Transverse colon (tissue), 4 donors: ENCODE data around the gene TRPV3. TPM values are rescaled to one million over a fixed set of nuclear protein-coding genes. Genes with fewer than 3 reads are reported as not detected.

Experiments
- DNase-seq: peaks from one replicate; pipeline ENCODE4 v3.0.0-alpha.2; 2019
- H3K27ac ChIP-seq, 4 donors: fragments of 200-600 bp; sonication (generic); 2 replicates each; pipeline ENCODE4 v1.5.1; 2016 to 2018; ENCODE audit warnings: inconsistent platforms in 4 of 4
- H3K27me3 ChIP-seq: fragments of 200-600 bp; sonication (generic); 2 replicates; pipeline ENCODE4 v1.5.1; 2017; ENCODE audit warnings: inconsistent platforms
- H3K36me3 ChIP-seq, 4 donors: fragments of 200-600 bp; sonication (generic); 2 replicates each; pipeline ENCODE4 v1.5.1; 2017 to 2019; ENCODE audit warnings: inconsistent platforms in 4 of 4
- H3K4me1 ChIP-seq, 4 donors: fragments of 200-600 bp; sonication (generic); 2 replicates each; pipeline ENCODE4 v1.5.1; 2017 to 2020; ENCODE audit warnings: inconsistent platforms in 4 of 4
- H3K4me3 ChIP-seq, 4 donors: fragments of 200-600 bp; sonication (generic); 1 replicate in 1 of 4; 2 replicates in 3 of 4; pipeline versions ENCODE4 v1.5.1 to v1.6.1; 2017 to 2019; ENCODE audit warnings: inconsistent platforms in 4 of 4
- H3K9me3 ChIP-seq, 2 donors: fragments of 200-600 bp; sonication (generic); 2 replicates each; pipeline ENCODE4 v1.5.1; 2017 to 2019; ENCODE audit warnings: inconsistent platforms in 2 of 2
- CTCF ChIP-seq, 5 experiments: fragments of 200-600 bp in 3 of 5; fragments of 450-650 bp in 2 of 5; sonication (generic) in 3 of 5; IDR thresholded peaks; 1 replicate in 2 of 5; 2 replicates in 3 of 5; pipeline ENCODE4 v1.5.1; 2016 to 2017; ENCODE audit warnings: antibody characterized with exemption in 5 of 5, inconsistent platforms in 3 of 5, mild to moderate bottlenecking in 2 of 5, moderate library complexity in 1 of 5
- EP300 ChIP-seq: sonication (generic); formaldehyde crosslinking; IDR thresholded peaks from one replicate; pipeline ENCODE4 v1.6.1; 2017; ENCODE audit warnings: antibody characterized with exemption, low read depth
- POLR2A ChIP-seq: fragments of 450-650 bp; IDR thresholded peaks from one replicate; pipeline ENCODE4 v1.6.1; 2016; ENCODE audit warnings: antibody characterized with exemption, mild to moderate bottlenecking, moderate library complexity
- POLR2AphosphoS5 ChIP-seq, 3 donors: sonication (generic); formaldehyde crosslinking; IDR thresholded peaks; one replicate each; pipeline ENCODE4 v1.6.1; 2016; ENCODE audit warnings: antibody characterized with exemption in 3 of 3
- WGBS, 2 donors: methylation state at CpG; one replicate each; pipeline ENCODE4 v1.1.5; 2018; ENCODE audit warnings: low coverage in 1 of 2; 5-methylcytosine and 5-hydroxymethylcytosine counted together
- in situ Hi-C, 4 donors: fragments of 200-750 bp; cut with MboI; loops; one replicate each; pipeline versions ENCODE4 v1.15.0 to v1.15.1; 2017; ENCODE audit warnings: low sequenced_read_pairs in 3 of 4, low pct_ligation_motif_present in 1 of 4, low pct_unique_long_range_greater_than_20kb in 1 of 4
- intact Hi-C: fragments of 100-400 bp; cut with DNase I; formaldehyde crosslinking; loops from one replicate; pipeline ENCODE4 v1.15.1; 2023; ENCODE audit warnings: low total_unique reads
- total RNA-seq, 4 donors: library from RNA; depleted of rRNA; stranded (reverse); fragments of >200 nt; gene quantifications; one replicate each; pipeline ENCODE4 v1.1.0, GENCODE V29; 2016

TRPV3 gene
- total RNA-seq, 4 donors from 2014 or later, result 0.20 to 7.1 (median 3.7) TPM

- Histone ChIP-seq H3K36me3 (no peaks in the 10 kb centered on the region), H3K27ac (no peak overlapping the region), H3K4me1 (no peaks in the 10 kb centered on the region), H3K27me3 (no peaks in the 10 kb centered on the region), H3K9me3 (no peaks in the 10 kb centered on the region), H3K4me3 (no peak overlapping the region)
- no peak for TF ChIP-seq EP300
- TF ChIP-seq CTCF (IDR thresholded peaks at IDR 0.05), result no peak
- no peak for TF ChIP-seq POLR2AphosphoS5 (IDR thresholded peaks at IDR 0.05)
- TF ChIP-seq POLR2A, result no peak
- intact Hi-C loops (no loop called here), in situ Hi-C loops (no loop called here)
- no peak for DNase-seq
- whole genome bisulfite sequencing, 2 donors, result 89% methylated on average over 8 of the region's 8 CpGs; no CpG with 5 or more reads in 1 of the 2 donors
Measured at GRCh38 chr17:3527896-3528295, 29.7 kb downstream of the TRPV3 start.

DNA sequence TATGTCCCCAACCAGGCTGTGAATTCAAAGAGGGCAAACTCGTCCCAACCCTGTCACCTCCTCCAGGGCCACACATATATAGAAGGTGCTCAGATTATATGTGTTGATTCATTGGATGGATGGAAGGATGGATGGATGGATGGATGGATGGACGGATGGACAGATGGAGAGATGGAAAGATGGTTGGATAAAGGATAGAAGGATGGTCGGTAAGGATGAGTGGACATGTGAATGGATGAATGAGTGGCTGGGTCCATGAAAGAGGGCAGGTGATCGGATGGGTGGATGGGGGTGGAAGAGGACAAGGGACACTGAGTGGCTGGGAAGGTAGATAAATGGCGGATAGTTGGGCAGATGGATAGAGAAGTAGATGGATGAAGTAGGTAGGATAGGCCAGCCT, 30.1 kb downstream of the TRPV3 start:
- H3K27me3 ChIP-seq, result no peaks in the 10 kb centered on the region
- H3K4me1 ChIP-seq, result no peaks in the 10 kb centered on the region
- no peak overlapping the region for H3K27ac ChIP-seq
- no peak overlapping the region for H3K4me3 ChIP-seq
- intact Hi-C loops, result no loop called here
- DNase-seq, result no peak
- in situ Hi-C loops, result no loop called here
- 89% methylated on average over 5 of the region's 5 CpGs for WGBS, 2 donors
- H3K36me3 ChIP-seq, result no peaks in the 10 kb centered on the region
- no peaks in the 10 kb centered on the region for H3K9me3 ChIP-seq
- TF ChIP-seq CTCF (IDR thresholded peaks at IDR 0.05) (no peak), EP300 (no peak), POLR2A (no peak), POLR2AphosphoS5 (IDR thresholded peaks at IDR 0.05) (no peak)

DNA sequence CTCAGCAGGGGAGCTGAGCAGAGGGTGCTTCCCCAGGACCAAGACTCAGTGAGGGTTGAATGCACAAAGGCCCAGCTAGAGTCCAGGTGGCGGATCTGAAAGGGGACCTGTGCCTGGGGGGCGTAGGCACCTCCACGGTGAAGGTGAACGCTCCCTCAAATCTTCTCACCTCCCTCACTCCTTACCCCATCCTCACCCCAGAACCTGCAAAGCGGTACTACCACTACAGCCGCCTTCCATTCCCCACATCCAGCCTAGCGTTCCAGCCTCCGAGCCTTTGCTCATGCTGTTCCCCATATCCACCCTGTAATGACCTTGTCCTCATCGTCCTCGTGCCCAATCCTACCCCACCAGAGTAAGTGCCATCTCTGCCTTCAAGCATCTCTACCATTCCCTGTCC, 30.6 kb downstream of the TRPV3 start:
- no peaks in the 10 kb centered on the region for H3K36me3 ChIP-seq
- TF ChIP-seq POLR2A (no peak), CTCF (IDR thresholded peaks at IDR 0.05) (no peak), EP300 (no peak), POLR2AphosphoS5 (IDR thresholded peaks at IDR 0.05) (no peak)
- no peaks in the 10 kb centered on the region for H3K9me3 ChIP-seq
- intact Hi-C loops (no loop called here), in situ Hi-C loops (no loop called here)
- H3K4me3 ChIP-seq, result no peak overlapping the region
- no peak for DNase-seq
- no peaks in the 10 kb centered on the region for H3K27me3 ChIP-seq
- 67 to 91% methylated on average over 1 to 10 of the region's 10 CpGs for WGBS, 2 donors
- H3K4me1 ChIP-seq, result no peaks in the 10 kb centered on the region
- H3K27ac ChIP-seq, result no peak overlapping the region

DNA sequence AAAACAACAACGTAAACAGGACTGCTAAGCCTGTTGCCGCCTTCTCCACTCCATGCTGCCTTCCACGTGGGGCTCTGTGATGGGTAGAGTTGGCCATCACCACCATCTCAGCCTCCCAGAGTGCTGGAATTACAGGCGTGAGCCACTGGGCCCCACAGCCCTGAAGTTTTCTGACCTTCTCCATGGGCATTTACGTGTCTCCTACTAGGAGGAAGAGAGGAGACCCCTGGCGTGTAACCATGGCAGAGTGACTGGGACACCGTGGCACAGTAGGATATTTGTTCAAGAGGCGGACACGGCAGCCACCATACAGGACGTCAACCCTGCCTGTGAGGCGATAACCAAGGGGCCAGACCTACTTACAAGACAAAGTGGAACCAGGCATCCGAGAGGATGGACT, 31.1 kb downstream of the TRPV3 start:
- H3K27me3 ChIP-seq, result no peaks in the 10 kb centered on the region
- DNase-seq, result no peak
- no peaks in the 10 kb centered on the region for H3K36me3 ChIP-seq
- H3K4me1 ChIP-seq, result no peaks in the 10 kb centered on the region
- H3K4me3 ChIP-seq, result no peak overlapping the region
- in situ Hi-C loops, result no loop called here
- H3K27ac ChIP-seq, result no peak overlapping the region
- H3K9me3 ChIP-seq, result no peaks in the 10 kb centered on the region
- TF ChIP-seq EP300 (no peak), CTCF (IDR thresholded peaks at IDR 0.05) (no peak), POLR2A (no peak), POLR2AphosphoS5 (IDR thresholded peaks at IDR 0.05) (no peak)
- WGBS, 2 donors, result 88% methylated on average over 12 of the region's 12 CpGs; no CpG with 5 or more reads in 1 of the 2 donors
- intact Hi-C loops, result no loop called here
